IMR-90 (cell line): ENCODE data around the gene NEAT1.

Source experiments
- BHLHE40 ChIP-seq: fragments of 150-350 bp; IDR thresholded peaks from 2 replicates; pipeline ENCODE4 v1.6.1; 2016; ENCODE audit warnings: mild to moderate bottlenecking, low read depth, low read length
- FOS ChIP-seq: fragments of 150-350 bp; IDR thresholded peaks from 2 replicates; pipeline ENCODE4 v1.6.1; 2016; ENCODE audit warnings: low read depth, low read length
- MAFK ChIP-seq: IDR thresholded peaks from 2 replicates; pipeline ENCODE4 v1.6.1; 2012; ENCODE audit warnings: low read depth, low read length, improper control_type of control experiment
- MAZ ChIP-seq: IDR thresholded peaks from 2 replicates; pipeline ENCODE4 v1.6.1; 2012; ENCODE audit warnings: low read depth, mild to moderate bottlenecking, low read length, improper control_type of control experiment, moderate library complexity, borderline replicate concordance
- MXI1 ChIP-seq: IDR thresholded peaks from 2 replicates; pipeline ENCODE4 v1.6.1; 2012; ENCODE audit warnings: low read depth, mild to moderate bottlenecking, low read length, moderate library complexity, borderline replicate concordance
- POLR2A ChIP-seq: IDR thresholded peaks from 2 replicates; pipeline ENCODE4 v1.6.1; 2012; ENCODE audit warnings: mild to moderate bottlenecking, low read depth, low read length
- RAD21 ChIP-seq: IDR thresholded peaks from 2 replicates; pipeline ENCODE4 v1.6.1; 2012; ENCODE audit warnings: low read length, improper control_type of control experiment
- RCOR1 ChIP-seq: IDR thresholded peaks from 2 replicates; pipeline ENCODE4 v1.6.1; 2012; ENCODE audit warnings: mild to moderate bottlenecking, low read length, improper control_type of control experiment; ENCODE audit not compliant: insufficient replicate concordance
- RFX5 ChIP-seq: IDR thresholded peaks from 2 replicates; pipeline ENCODE4 v1.8.0; 2012; ENCODE audit warnings: low read depth, mild to moderate bottlenecking, low read length, moderate library complexity
- SMC3 ChIP-seq: fragments of 150-350 bp; IDR thresholded peaks from 2 replicates; pipeline ENCODE4 v1.6.1; 2016; ENCODE audit warnings: low read depth, mild to moderate bottlenecking, antibody characterized with exemption, low read length, moderate library complexity
- TF ChIP-seq, protein P1 (sequence below): conservative IDR thresholded peaks from 2 replicates; pipeline ENCODE4 v1.5.1; 2012; ENCODE audit warnings: mild to moderate bottlenecking, low read depth, low read length, improper control_type of control experiment
- TF ChIP-seq, protein P2 (sequence below): fragments of 150-350 bp; IDR thresholded peaks from 2 replicates; pipeline ENCODE4 v1.6.1; 2017; ENCODE audit warnings: mild to moderate bottlenecking, antibody characterized with exemption, low read length, low read depth

DNA sequence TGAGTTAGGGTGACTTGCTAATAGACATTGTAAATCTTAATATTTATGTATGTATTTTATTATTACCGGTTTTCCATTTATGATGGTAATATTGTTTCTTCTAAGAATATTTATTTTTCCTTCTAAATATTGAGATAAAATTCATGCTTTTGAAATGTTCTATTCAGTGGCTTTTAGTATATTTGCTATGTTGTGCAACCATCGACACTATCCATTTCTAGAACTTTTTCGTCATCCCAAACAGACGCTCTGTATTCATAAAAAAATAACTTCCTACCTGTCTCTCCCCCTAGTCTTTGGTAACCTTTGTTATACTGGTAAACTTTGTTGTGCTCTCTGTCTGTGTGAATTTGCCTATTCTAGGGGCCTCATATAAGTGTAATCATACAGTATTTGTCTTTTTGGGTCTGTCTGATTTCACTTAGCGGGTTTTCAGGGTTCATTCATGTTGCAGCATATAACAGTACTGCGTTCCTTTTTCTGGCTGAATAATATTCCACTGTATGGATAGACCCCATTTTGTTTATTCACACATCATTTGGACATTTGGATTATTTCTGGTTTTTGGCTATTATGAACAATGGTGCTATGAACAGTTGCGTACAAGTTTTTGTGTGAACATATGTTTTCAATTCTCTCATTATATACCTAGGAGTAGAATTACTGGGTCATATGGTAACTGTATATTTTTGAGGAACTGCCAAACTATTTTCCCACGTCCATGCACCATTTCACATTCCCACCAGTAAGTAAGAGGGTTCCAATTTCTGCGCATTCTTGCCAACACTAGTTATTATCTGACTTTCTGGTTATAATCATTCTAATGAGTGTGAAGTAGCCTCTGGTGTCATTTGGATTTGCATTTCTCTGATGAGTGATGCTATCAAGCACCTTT lies 15.9 kb downstream of the NEAT1 start:
- TF ChIP-seq, protein P1, sequence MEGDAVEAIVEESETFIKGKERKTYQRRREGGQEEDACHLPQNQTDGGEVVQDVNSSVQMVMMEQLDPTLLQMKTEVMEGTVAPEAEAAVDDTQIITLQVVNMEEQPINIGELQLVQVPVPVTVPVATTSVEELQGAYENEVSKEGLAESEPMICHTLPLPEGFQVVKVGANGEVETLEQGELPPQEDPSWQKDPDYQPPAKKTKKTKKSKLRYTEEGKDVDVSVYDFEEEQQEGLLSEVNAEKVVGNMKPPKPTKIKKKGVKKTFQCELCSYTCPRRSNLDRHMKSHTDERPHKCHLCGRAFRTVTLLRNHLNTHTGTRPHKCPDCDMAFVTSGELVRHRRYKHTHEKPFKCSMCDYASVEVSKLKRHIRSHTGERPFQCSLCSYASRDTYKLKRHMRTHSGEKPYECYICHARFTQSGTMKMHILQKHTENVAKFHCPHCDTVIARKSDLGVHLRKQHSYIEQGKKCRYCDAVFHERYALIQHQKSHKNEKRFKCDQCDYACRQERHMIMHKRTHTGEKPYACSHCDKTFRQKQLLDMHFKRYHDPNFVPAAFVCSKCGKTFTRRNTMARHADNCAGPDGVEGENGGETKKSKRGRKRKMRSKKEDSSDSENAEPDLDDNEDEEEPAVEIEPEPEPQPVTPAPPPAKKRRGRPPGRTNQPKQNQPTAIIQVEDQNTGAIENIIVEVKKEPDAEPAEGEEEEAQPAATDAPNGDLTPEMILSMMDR, result no peak
- no peak for TF ChIP-seq SMC3
- no peak for TF ChIP-seq RAD21
- TF ChIP-seq POLR2A, result peak; percentile 66; the same call in 1 of the 2 replicates
- no peak for TF ChIP-seq FOS
- TF ChIP-seq, protein P2, sequence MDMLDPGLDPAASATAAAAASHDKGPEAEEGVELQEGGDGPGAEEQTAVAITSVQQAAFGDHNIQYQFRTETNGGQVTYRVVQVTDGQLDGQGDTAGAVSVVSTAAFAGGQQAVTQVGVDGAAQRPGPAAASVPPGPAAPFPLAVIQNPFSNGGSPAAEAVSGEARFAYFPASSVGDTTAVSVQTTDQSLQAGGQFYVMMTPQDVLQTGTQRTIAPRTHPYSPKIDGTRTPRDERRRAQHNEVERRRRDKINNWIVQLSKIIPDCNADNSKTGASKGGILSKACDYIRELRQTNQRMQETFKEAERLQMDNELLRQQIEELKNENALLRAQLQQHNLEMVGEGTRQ, result no peak
- TF ChIP-seq RCOR1, result no peak
- no peak for TF ChIP-seq MAZ
- no peak for TF ChIP-seq MAFK
- TF ChIP-seq MXI1, result no peak
- TF ChIP-seq BHLHE40, result no peak
- TF ChIP-seq RFX5, result no peak
